Stomach smooth muscle (tissue), 2 donors: ENCODE data around the gene POLR2M.

Experiments used
- H3K27ac ChIP-seq: one replicate; pipeline ENCODE4 v1.7.0; 2013; ENCODE audit warnings: mild to moderate bottlenecking, low read length, inconsistent platforms
- H3K27me3 ChIP-seq, 2 donors: one replicate each; pipeline ENCODE4 v1.7.0; 2013; ENCODE audit warnings: low read length in 2 of 2; ENCODE audit not compliant: insufficient read depth in 2 of 2, control insufficient read depth in 1 of 2
- H3K36me3 ChIP-seq, 2 donors: one replicate each; pipeline ENCODE4 v1.7.0; 2013; ENCODE audit warnings: low read length in 2 of 2; ENCODE audit not compliant: control insufficient read depth in 2 of 2, insufficient read depth in 2 of 2
- H3K4me1 ChIP-seq: one replicate; pipeline ENCODE4 v1.7.0; 2013; ENCODE audit warnings: low read length; ENCODE audit not compliant: control insufficient read depth, insufficient read depth
- H3K4me3 ChIP-seq, 2 donors: one replicate each; pipeline ENCODE4 v1.7.0; 2013; ENCODE audit warnings: low read length in 2 of 2
- H3K9ac ChIP-seq, 2 donors: one replicate each; pipeline ENCODE4 v1.7.0; 2013; ENCODE audit warnings: low read length in 2 of 2, mild to moderate bottlenecking in 1 of 2
- H3K9me3 ChIP-seq, 2 donors: one replicate each; pipeline ENCODE4 v1.7.0; 2013; ENCODE audit warnings: low read length in 2 of 2; ENCODE audit not compliant: control insufficient read depth in 2 of 2
- donor health status: healthy.
- donor health status: Pancreatic carcinoma.

POLR2M gene

GRCh38 chr15:57736591-57736990, 30.1 kb downstream of the POLR2M start:
- H3K9me3 ChIP-seq: no peaks in the 10 kb centered on the region
- no peak overlapping the region for H3K27ac ChIP-seq
- H3K4me1 ChIP-seq: peaks cover 3% of the 10 kb centered on the region
- no peak overlapping the region for H3K9ac ChIP-seq
- H3K4me3 ChIP-seq: no peak overlapping the region
- H3K36me3 ChIP-seq: no peaks in the 10 kb centered on the region
- H3K27me3 ChIP-seq: no peaks in the 10 kb centered on the region

GRCh38 chr15:57738734-57739237, 32.3 kb downstream of the POLR2M start:
- H3K27me3 ChIP-seq: no peaks in the 10 kb centered on the region
- H3K36me3 ChIP-seq: no peaks in the 10 kb centered on the region
- no peak overlapping the region for H3K4me3 ChIP-seq
- no peaks in the 10 kb centered on the region for H3K4me1 ChIP-seq
- no peak overlapping the region for H3K9ac ChIP-seq
- H3K9me3 ChIP-seq: no peaks in the 10 kb centered on the region
- no peak overlapping the region for H3K27ac ChIP-seq

GRCh38 chr15:57740048-57740447, 33.5 kb downstream of the POLR2M start:
- H3K4me1 ChIP-seq: no peaks in the 10 kb centered on the region
- H3K27ac ChIP-seq: no peak overlapping the region
- no peak overlapping the region for H3K9ac ChIP-seq
- no peaks in the 10 kb centered on the region for H3K9me3 ChIP-seq
- no peaks in the 10 kb centered on the region for H3K36me3 ChIP-seq
- no peak overlapping the region for H3K4me3 ChIP-seq
- H3K27me3 ChIP-seq: peaks cover 0 to 2% of the 10 kb centered on the region in 2 donors

- Histone ChIP-seq H3K27me3 (peaks cover 0 to 2% of the 10 kb centered on the region in 2 donors), H3K27ac (no peak overlapping the region), H3K9ac (no peak overlapping the region), H3K36me3 (no peaks in the 10 kb centered on the region), H3K9me3 (no peaks in the 10 kb centered on the region), H3K4me1 (no peaks in the 10 kb centered on the region), H3K4me3 (no peak overlapping the region)
Observed at GRCh38 chr15:57741089-57741488, 34.6 kb downstream of the POLR2M start.

GRCh38 chr15:57743424-57743823, 36.9 kb downstream of the POLR2M start:
- Histone ChIP-seq H3K9ac (no peak overlapping the region), H3K27ac (no peak overlapping the region), H3K9me3 (no peaks in the 10 kb centered on the region), H3K36me3 (no peaks in the 10 kb centered on the region), H3K4me1 (peaks cover 5% of the 10 kb centered on the region), H3K27me3 (peaks cover 0 to 2% of the 10 kb centered on the region in 2 donors), H3K4me3 (no peak overlapping the region)

- Histone ChIP-seq H3K9me3 (no peaks in the 10 kb centered on the region), H3K4me1 (peaks cover 8% of the 10 kb centered on the region), H3K4me3 (peak overlapping the region; percentile 56 to 69), H3K27ac (peak overlapping the region; percentile 75), H3K9ac (peak overlapping the region; percentile 21 to 64), H3K36me3 (no peaks in the 10 kb centered on the region), H3K27me3 (peaks cover 0 to 2% of the 10 kb centered on the region in 2 donors)
Observed at GRCh38 chr15:57746786-57747185, 40.3 kb downstream of the POLR2M start.

GRCh38 chr15:57747206-57747896, 40.8 kb downstream of the POLR2M start:
- Histone ChIP-seq H3K27ac (peak overlapping the region; percentile 75), H3K9me3 (no peaks in the 10 kb centered on the region), H3K27me3 (peaks cover 0 to 2% of the 10 kb centered on the region in 2 donors), H3K4me3 (peak overlapping the region; percentile 56 to 69), H3K4me1 (peaks cover 9% of the 10 kb centered on the region), H3K36me3 (no peaks in the 10 kb centered on the region), H3K9ac (peak overlapping the region; percentile 21 to 64)

GRCh38 chr15:57751177-57751800, 44.8 kb downstream of the POLR2M start:
- Histone ChIP-seq H3K27me3 (no peaks in the 10 kb centered on the region), H3K27ac (no peak overlapping the region), H3K9ac (no peak overlapping the region), H3K4me3 (no peak overlapping the region), H3K4me1 (peaks cover 17% of the 10 kb centered on the region), H3K36me3 (no peaks in the 10 kb centered on the region), H3K9me3 (no peaks in the 10 kb centered on the region)

GRCh38 chr15:57752436-57752835, 45.9 kb downstream of the POLR2M start:
- Histone ChIP-seq H3K9me3 (no peaks in the 10 kb centered on the region), H3K4me3 (peak overlapping the region; percentile 32 to 60), H3K4me1 (peaks cover 11% of the 10 kb centered on the region), H3K9ac (no peak overlapping the region), H3K27ac (peak overlapping the region; percentile 41), H3K36me3 (no peaks in the 10 kb centered on the region), H3K27me3 (no peaks in the 10 kb centered on the region)

GRCh38 chr15:57752840-57753239, 46.3 kb downstream of the POLR2M start:
- Histone ChIP-seq H3K9ac (no peak overlapping the region), H3K27ac (no peak overlapping the region), H3K36me3 (no peaks in the 10 kb centered on the region), H3K4me3 (peak overlapping the region in 1 of 2 donors; percentile 60), H3K9me3 (no peaks in the 10 kb centered on the region), H3K27me3 (no peaks in the 10 kb centered on the region), H3K4me1 (peaks cover 11% of the 10 kb centered on the region)

- H3K27ac ChIP-seq: no peak overlapping the region
- no peak overlapping the region for H3K9ac ChIP-seq
- H3K36me3 ChIP-seq: no peaks in the 10 kb centered on the region
- no peak overlapping the region for H3K4me3 ChIP-seq
- no peaks in the 10 kb centered on the region for H3K27me3 ChIP-seq
- peaks cover 9% of the 10 kb centered on the region for H3K4me1 ChIP-seq
- no peaks in the 10 kb centered on the region for H3K9me3 ChIP-seq
Observed at GRCh38 chr15:57756466-57756865, 50.0 kb downstream of the POLR2M start.
